Muscle layer of colon (tissue), 2 donors: ENCODE results near the gene TMCO4.

ENCODE experiments used
- H3K27ac ChIP-seq: one replicate; pipeline ENCODE4 v1.7.0; 2013; ENCODE audit warnings: low read depth, mild to moderate bottlenecking, low read length, moderate library complexity
- H3K27me3 ChIP-seq, 2 donors: one replicate each; pipeline ENCODE4 v1.7.0; 2013; ENCODE audit warnings: low read length in 2 of 2, mild to moderate bottlenecking in 2 of 2; ENCODE audit not compliant: insufficient read depth in 2 of 2, control insufficient read depth in 1 of 2
- H3K36me3 ChIP-seq: one replicate; pipeline ENCODE4 v1.7.0; 2013; ENCODE audit warnings: mild to moderate bottlenecking, low read length; ENCODE audit not compliant: insufficient read depth
- H3K4me1 ChIP-seq: one replicate; pipeline ENCODE4 v1.7.0; 2013; ENCODE audit warnings: mild to moderate bottlenecking, low read length; ENCODE audit not compliant: insufficient read depth
- H3K4me3 ChIP-seq, 2 donors: one replicate each; pipeline ENCODE4 v1.7.0; 2013; ENCODE audit warnings: low read length in 2 of 2, low read depth in 1 of 2, mild to moderate bottlenecking in 1 of 2, moderate library complexity in 1 of 2
- H3K9ac ChIP-seq: one replicate; pipeline ENCODE4 v1.7.0; 2013; ENCODE audit warnings: low read length
- H3K9me3 ChIP-seq: one replicate; pipeline ENCODE4 v1.7.0; 2013; ENCODE audit warnings: mild to moderate bottlenecking, low read length
- donor health status: abdominal sarcoma.
- donor health status: Adenocarcinoma of cecum.

TMCO4 gene

GRCh38 chr1:19728413-19729145, 71.1 kb downstream of the TMCO4 start:
- Histone ChIP-seq H3K4me3 (no peak overlapping the region), H3K4me1 (peaks cover 13% of the 10 kb centered on the region), H3K9ac (no peak overlapping the region), H3K27ac (no peak overlapping the region), H3K36me3 (peaks cover 10% of the 10 kb centered on the region), H3K9me3 (peaks cover 3% of the 10 kb centered on the region), H3K27me3 (no peaks in the 10 kb centered on the region)

- H3K36me3 ChIP-seq: peaks cover 10% of the 10 kb centered on the region
- H3K27ac ChIP-seq: no peak overlapping the region
- H3K4me3 ChIP-seq: no peak overlapping the region
- peaks cover 3% of the 10 kb centered on the region for H3K9me3 ChIP-seq
- H3K9ac ChIP-seq: no peak overlapping the region
- no peaks in the 10 kb centered on the region for H3K27me3 ChIP-seq
- peaks cover 6% of the 10 kb centered on the region for H3K4me1 ChIP-seq
Measured at GRCh38 chr1:19725606-19726005, 74.1 kb downstream of the TMCO4 start.

- Histone ChIP-seq H3K36me3 (peaks cover 10% of the 10 kb centered on the region), H3K27me3 (no peaks in the 10 kb centered on the region), H3K4me3 (no peak overlapping the region), H3K9me3 (no peaks in the 10 kb centered on the region), H3K9ac (no peak overlapping the region), H3K4me1 (peaks cover 10% of the 10 kb centered on the region), H3K27ac (no peak overlapping the region)
Measured at GRCh38 chr1:19723874-19724273, 75.8 kb downstream of the TMCO4 start.

GRCh38 chr1:19720973-19721372, 78.7 kb downstream of the TMCO4 start:
- Histone ChIP-seq H3K27ac (no peak overlapping the region), H3K4me3 (no peak overlapping the region), H3K27me3 (no peaks in the 10 kb centered on the region), H3K36me3 (peaks cover 2% of the 10 kb centered on the region), H3K9me3 (no peaks in the 10 kb centered on the region), H3K4me1 (peaks cover 10% of the 10 kb centered on the region), H3K9ac (no peak overlapping the region)

GRCh38 chr1:19720174-19720573, 79.5 kb downstream of the TMCO4 start:
- H3K9me3 ChIP-seq: no peaks in the 10 kb centered on the region
- no peaks in the 10 kb centered on the region for H3K36me3 ChIP-seq
- no peak overlapping the region for H3K27ac ChIP-seq
- peaks cover 15% of the 10 kb centered on the region for H3K4me1 ChIP-seq
- H3K4me3 ChIP-seq: no peak overlapping the region
- no peaks in the 10 kb centered on the region for H3K27me3 ChIP-seq
- H3K9ac ChIP-seq: no peak overlapping the region

- H3K4me1 ChIP-seq: peaks cover 15% of the 10 kb centered on the region
- H3K36me3 ChIP-seq: no peaks in the 10 kb centered on the region
Measured at GRCh38 chr1:19717467-19717866, 82.2 kb downstream of the TMCO4 start.

GRCh38 chr1:19715334-19716203, 84.1 kb downstream of the TMCO4 start:
- no peaks in the 10 kb centered on the region for H3K27me3 ChIP-seq
- H3K4me1 ChIP-seq: peaks cover 9% of the 10 kb centered on the region
- H3K27ac ChIP-seq: no peak overlapping the region
- H3K9me3 ChIP-seq: no peaks in the 10 kb centered on the region
- H3K4me3 ChIP-seq: no peak overlapping the region
- H3K36me3 ChIP-seq: no peaks in the 10 kb centered on the region
- no peak overlapping the region for H3K9ac ChIP-seq

More at GRCh38 chr1:19717467-19717866, 82.2 kb downstream of the TMCO4 start:
- Histone ChIP-seq H3K9ac (no peak overlapping the region), H3K4me3 (no peak overlapping the region), H3K27me3 (no peaks in the 10 kb centered on the region), H3K27ac (no peak overlapping the region), H3K9me3 (no peaks in the 10 kb centered on the region)

GRCh38 chr1:19712928-19713327, 86.8 kb downstream of the TMCO4 start:
- Histone ChIP-seq H3K27me3 (no peaks in the 10 kb centered on the region), H3K27ac (no peak overlapping the region), H3K9ac (no peak overlapping the region), H3K4me3 (no peak overlapping the region), H3K9me3 (no peaks in the 10 kb centered on the region), H3K36me3 (no peaks in the 10 kb centered on the region), H3K4me1 (peaks cover 5% of the 10 kb centered on the region)

- no peaks in the 10 kb centered on the region for H3K36me3 ChIP-seq
- peaks cover 5% of the 10 kb centered on the region for H3K4me1 ChIP-seq
- no peak overlapping the region for H3K4me3 ChIP-seq
- H3K9me3 ChIP-seq: no peaks in the 10 kb centered on the region
- no peaks in the 10 kb centered on the region for H3K27me3 ChIP-seq
- H3K27ac ChIP-seq: no peak overlapping the region
- no peak overlapping the region for H3K9ac ChIP-seq
Measured at GRCh38 chr1:19710825-19711611, 88.7 kb downstream of the TMCO4 start.

GRCh38 chr1:19709260-19709793, 90.4 kb downstream of the TMCO4 start:
- no peak overlapping the region for H3K27ac ChIP-seq
- no peak overlapping the region for H3K4me3 ChIP-seq
- H3K27me3 ChIP-seq: no peaks in the 10 kb centered on the region
- H3K9me3 ChIP-seq: no peaks in the 10 kb centered on the region
- no peak overlapping the region for H3K9ac ChIP-seq
- H3K36me3 ChIP-seq: no peaks in the 10 kb centered on the region
- H3K4me1 ChIP-seq: peaks cover 6% of the 10 kb centered on the region

- Histone ChIP-seq H3K4me1 (peaks cover 10% of the 10 kb centered on the region), H3K27ac (no peak overlapping the region), H3K9ac (no peak overlapping the region), H3K4me3 (no peak overlapping the region), H3K36me3 (no peaks in the 10 kb centered on the region), H3K27me3 (no peaks in the 10 kb centered on the region), H3K9me3 (no peaks in the 10 kb centered on the region)
Measured at GRCh38 chr1:19708567-19709110, 91.1 kb downstream of the TMCO4 start.
